Type B pancreatic cell (in vitro differentiated cells): ENCODE measurements around the gene FRAS1. TPM values are rescaled to one million over a fixed set of nuclear protein-coding genes. Genes with fewer than 3 reads are reported as not detected.

Experiments used
- DNase-seq: peaks from one replicate; pipeline ENCODE4 v3.0.0; 2021; ENCODE audit warnings: mixed read lengths; ENCODE audit not compliant: unreplicated experiment; ENCODE audit errors: extremely low spot score
- H3K27ac Mint-ChIP-seq: 2 replicates; pipeline ENCODE4 v1.8.0; 2021; ENCODE audit warnings: mild to moderate bottlenecking, mixed read lengths
- H3K27me3 Mint-ChIP-seq: 2 replicates; pipeline ENCODE4 v1.8.0; 2021; ENCODE audit warnings: mixed read lengths
- H3K36me3 Mint-ChIP-seq: 2 replicates; pipeline ENCODE4 v1.8.0; 2021; ENCODE audit warnings: mixed read lengths
- H3K4me1 Mint-ChIP-seq: one replicate; pipeline ENCODE4 v1.8.0; 2021; ENCODE audit warnings: mixed read lengths; ENCODE audit not compliant: unreplicated experiment
- H3K4me3 Mint-ChIP-seq: 2 replicates; pipeline ENCODE4 v1.8.0; 2021; ENCODE audit warnings: mild to moderate bottlenecking, mixed read lengths
- H3K9me3 Mint-ChIP-seq: 2 replicates; pipeline ENCODE4 v1.8.0; 2021; ENCODE audit warnings: mixed read lengths
- total RNA-seq: library from RNA; stranded (reverse); gene quantifications from 2 replicates; pipeline ENCODE4 v1.2.1, GENCODE V29; 2021; ENCODE audit warnings: low replicate concordance
- TF ChIP-seq, protein P1 (sequence below): fragments of 200-600 bp; sonication (generic); conservative IDR thresholded peaks from 2 replicates; pipeline ENCODE4 v1.5.0; 2021; ENCODE audit warnings: antibody characterized with exemption, mild to moderate bottlenecking

FRAS1 gene
- total RNA-seq, 1 donor from 2014 or later: 37.7 TPM

GRCh38 chr4:78512357-78512920, 455.3 kb downstream of the FRAS1 start:
- H3K4me3 Mint-ChIP-seq: no peak overlapping the region
- DNase-seq: no peak
- no peak overlapping the region for H3K27ac Mint-ChIP-seq
- H3K36me3 Mint-ChIP-seq: peaks cover 8% of the 10 kb centered on the region
- TF ChIP-seq, protein P1, sequence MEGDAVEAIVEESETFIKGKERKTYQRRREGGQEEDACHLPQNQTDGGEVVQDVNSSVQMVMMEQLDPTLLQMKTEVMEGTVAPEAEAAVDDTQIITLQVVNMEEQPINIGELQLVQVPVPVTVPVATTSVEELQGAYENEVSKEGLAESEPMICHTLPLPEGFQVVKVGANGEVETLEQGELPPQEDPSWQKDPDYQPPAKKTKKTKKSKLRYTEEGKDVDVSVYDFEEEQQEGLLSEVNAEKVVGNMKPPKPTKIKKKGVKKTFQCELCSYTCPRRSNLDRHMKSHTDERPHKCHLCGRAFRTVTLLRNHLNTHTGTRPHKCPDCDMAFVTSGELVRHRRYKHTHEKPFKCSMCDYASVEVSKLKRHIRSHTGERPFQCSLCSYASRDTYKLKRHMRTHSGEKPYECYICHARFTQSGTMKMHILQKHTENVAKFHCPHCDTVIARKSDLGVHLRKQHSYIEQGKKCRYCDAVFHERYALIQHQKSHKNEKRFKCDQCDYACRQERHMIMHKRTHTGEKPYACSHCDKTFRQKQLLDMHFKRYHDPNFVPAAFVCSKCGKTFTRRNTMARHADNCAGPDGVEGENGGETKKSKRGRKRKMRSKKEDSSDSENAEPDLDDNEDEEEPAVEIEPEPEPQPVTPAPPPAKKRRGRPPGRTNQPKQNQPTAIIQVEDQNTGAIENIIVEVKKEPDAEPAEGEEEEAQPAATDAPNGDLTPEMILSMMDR: no peak
- H3K27me3 Mint-ChIP-seq: no peaks in the 10 kb centered on the region
- H3K4me1 Mint-ChIP-seq: peaks cover 9% of the 10 kb centered on the region
- H3K9me3 Mint-ChIP-seq: no peaks in the 10 kb centered on the region

GRCh38 chr4:78513411-78513975, 456.4 kb downstream of the FRAS1 start:
- Mint-ChIP-seq H3K36me3 (peaks cover 3% of the 10 kb centered on the region), H3K4me3 (no peak overlapping the region), H3K9me3 (no peaks in the 10 kb centered on the region), H3K4me1 (peaks cover 11% of the 10 kb centered on the region), H3K27me3 (no peaks in the 10 kb centered on the region), H3K27ac (no peak overlapping the region)
- TF ChIP-seq, protein P1: no peak
- DNase-seq: no peak

GRCh38 chr4:78517050-78517652, 460.0 kb downstream of the FRAS1 start:
- Mint-ChIP-seq H3K36me3 (no peaks in the 10 kb centered on the region), H3K9me3 (no peaks in the 10 kb centered on the region), H3K27ac (no peak overlapping the region), H3K4me3 (no peak overlapping the region), H3K4me1 (peaks cover 24% of the 10 kb centered on the region), H3K27me3 (no peaks in the 10 kb centered on the region)
- DNase-seq: no peak
- TF ChIP-seq, protein P1: peak; percentile 86

DNA sequence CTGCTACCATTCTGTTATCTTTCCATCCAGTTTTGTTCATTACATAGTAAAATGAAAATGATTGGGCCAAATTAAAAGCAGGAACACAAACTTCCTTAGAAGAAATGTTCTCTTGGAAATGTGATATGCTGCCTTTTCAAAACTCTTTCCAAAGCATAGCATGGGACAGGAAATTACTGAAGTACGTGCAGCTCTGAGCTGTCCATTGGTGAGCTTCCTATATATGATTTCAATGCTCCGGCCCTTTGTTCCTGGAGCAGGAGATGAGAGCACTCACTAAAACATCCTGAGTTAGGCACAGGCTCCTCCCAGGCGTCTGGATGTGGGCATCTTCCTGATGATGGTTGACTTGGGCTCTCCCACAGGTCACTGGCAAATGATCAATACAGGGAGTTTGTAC, 461.4 kb downstream of the FRAS1 start:
- H3K4me1 Mint-ChIP-seq: peaks cover 24% of the 10 kb centered on the region
- no peak overlapping the region for H3K27ac Mint-ChIP-seq
- TF ChIP-seq, protein P1: no peak
- no peak for DNase-seq
- H3K27me3 Mint-ChIP-seq: no peaks in the 10 kb centered on the region
- no peak overlapping the region for H3K4me3 Mint-ChIP-seq
- H3K36me3 Mint-ChIP-seq: no peaks in the 10 kb centered on the region
- H3K9me3 Mint-ChIP-seq: no peaks in the 10 kb centered on the region

DNA sequence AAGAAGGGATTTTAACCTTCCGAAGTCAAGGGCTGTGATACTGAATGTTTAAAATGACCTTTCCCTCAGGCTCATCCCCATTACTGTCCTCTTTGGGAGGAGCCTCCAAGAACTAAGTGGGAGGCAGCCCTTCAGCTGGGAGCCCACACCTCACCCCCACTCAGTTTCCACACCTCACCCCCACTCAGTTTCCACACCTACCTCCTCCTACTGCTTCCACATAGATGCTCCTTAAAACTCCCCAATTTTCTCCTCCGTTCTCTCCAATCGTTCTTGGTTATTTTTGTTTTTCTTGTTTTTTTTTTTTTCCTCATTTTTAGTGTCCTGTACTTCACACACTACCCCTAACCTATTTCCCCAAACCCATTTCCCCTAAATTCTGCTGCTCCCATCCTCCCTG, 462.8 kb downstream of the FRAS1 start:
- Mint-ChIP-seq H3K36me3 (peaks cover 13% of the 10 kb centered on the region), H3K4me1 (peaks cover 24% of the 10 kb centered on the region), H3K27ac (no peak overlapping the region), H3K27me3 (no peaks in the 10 kb centered on the region), H3K9me3 (no peaks in the 10 kb centered on the region), H3K4me3 (no peak overlapping the region)
- DNase-seq: no peak
- TF ChIP-seq, protein P1: no peak
